CD4-positive, alpha-beta memory T cell (primary cell): Measurements from ENCODE around the gene SDHA. TPM values are rescaled to one million over a fixed set of nuclear protein-coding genes. Genes with fewer than 3 reads are reported as not detected.
"Not testable (repeated sequence)": the region's sequence is repeated elsewhere in the genome, so short reads cannot be mapped to it uniquely, and the experiment has no call there.

ENCODE experiments used
- CTCF ChIA-PET: fragments of 350-600 bp; sonication (Branson Sonifier 250); formaldehyde crosslinking; loops from one replicate; lab custom pipeline; 2021; ENCODE audit warnings: inconsistent platforms; ENCODE audit not compliant: partially characterized antibody; lab: Charles Lee
- POLR2A ChIA-PET: fragments of 350-600 bp; sonication (Branson Sonifier 250); formaldehyde crosslinking; loops from one replicate; lab custom pipeline; 2021; ENCODE audit not compliant: partially characterized antibody; lab: Charles Lee
- DNase-seq, 5 donors: peaks; one replicate each; pipeline versions ENCODE4 v3.0.0 to v3.0.0-alpha.2; 2020 to 2022; ENCODE audit warnings: mixed read lengths in 1 of 5
- H3K27ac ChIP-seq: one replicate; pipeline ENCODE4 v1.7.0; 2013; ENCODE audit warnings: low read depth, low read length
- H3K27me3 ChIP-seq: 2 replicates; pipeline ENCODE4 v1.7.0; 2013; ENCODE audit warnings: mild to moderate bottlenecking, low read length, moderate library complexity; ENCODE audit not compliant: insufficient read depth
- H3K36me3 ChIP-seq: 2 replicates; pipeline ENCODE4 v1.7.0; 2013; ENCODE audit warnings: mild to moderate bottlenecking, low read length, moderate library complexity; ENCODE audit not compliant: insufficient read depth
- H3K4me1 ChIP-seq: 2 replicates; pipeline ENCODE4 v1.7.0; 2013; ENCODE audit warnings: mild to moderate bottlenecking, low read length, moderate library complexity; ENCODE audit not compliant: insufficient read depth
- H3K4me3 ChIP-seq, 2 donors: one replicate each; pipeline ENCODE4 v1.7.0; 2013; ENCODE audit warnings: low read length in 2 of 2, mild to moderate bottlenecking in 1 of 2
- H3K9me3 ChIP-seq, 2 donors: one replicate each; pipeline ENCODE4 v1.7.0; 2013; ENCODE audit warnings: low read length in 2 of 2, control low read depth in 1 of 2; ENCODE audit not compliant: control insufficient read depth in 1 of 2
- H3K27ac Mint-ChIP-seq, 7 donors: one replicate each; pipeline ENCODE4 v1.8.0; 2020 to 2021; ENCODE audit warnings: mixed read lengths in 7 of 7, mild to moderate bottlenecking in 6 of 7, inconsistent platforms in 3 of 7, moderate library complexity in 3 of 7
- H3K27me3 Mint-ChIP-seq, 2 donors: one replicate each; pipeline ENCODE4 v1.8.0; 2020 to 2021; ENCODE audit warnings: mixed read lengths in 2 of 2
- H3K36me3 Mint-ChIP-seq, 2 donors: one replicate each; pipeline ENCODE4 v1.8.0; 2020 to 2021; ENCODE audit warnings: mixed read lengths in 2 of 2, inconsistent platforms in 1 of 2, mild to moderate bottlenecking in 1 of 2
- H3K4me1 Mint-ChIP-seq, 4 donors: one replicate each; pipeline ENCODE4 v1.8.0; 2020 to 2021; ENCODE audit warnings: mixed read lengths in 4 of 4, mild to moderate bottlenecking in 1 of 4
- H3K4me3 Mint-ChIP-seq, 8 donors: one replicate each; pipeline ENCODE4 v1.8.0; 2020 to 2021; ENCODE audit warnings: mixed read lengths in 8 of 8, mild to moderate bottlenecking in 7 of 8, moderate library complexity in 6 of 8, inconsistent platforms in 3 of 8
- H3K9me3 Mint-ChIP-seq, 8 donors: one replicate each; pipeline ENCODE4 v1.8.0; 2020 to 2021; ENCODE audit warnings: mixed read lengths in 8 of 8, mild to moderate bottlenecking in 5 of 8, inconsistent platforms in 3 of 8, moderate library complexity in 1 of 8
- intact Hi-C: fragments of 100-400 bp; cut with micrococcal nuclease; formaldehyde crosslinking; loops from one replicate; pipeline ENCODE4 v1.15.1; 2023
- polyA plus RNA-seq, 2 donors: library from polyadenylated mRNA; unstranded; fragments of 300-500 nt; fragmentation: Illumina TruSeq; gene quantifications; one replicate each; pipeline ENCODE4 v1.2.3, GENCODE V29; 2021
- total RNA-seq, 2 experiments: library from RNA; stranded (reverse); gene quantifications; one replicate each; pipeline ENCODE4 v1.2.3, GENCODE V29; 2021

The SDHA gene
- total and polyA plus RNA-seq, 4 experiments from 2014 or later, result 131 to 240 (median 175) TPM

- Mint-ChIP-seq H3K36me3 (no peaks in the 10 kb centered on the region), H3K4me1 (peaks cover 0 to 1% (median under 1%) of the 10 kb centered on the region in 4 donors), H3K4me3 (no peak overlapping the region), H3K27ac (no peak overlapping the region), H3K9me3 (peaks cover 0 to 3% (median 0%) of the 10 kb centered on the region in 8 donors), H3K27me3 (peaks cover 4 to 8% of the 10 kb centered on the region in 2 donors)
- intact Hi-C loops, result no loop called here
- Histone ChIP-seq H3K4me3 (no peak overlapping the region), H3K27ac (no peak overlapping the region), H3K27me3 (peaks cover 6% of the 10 kb centered on the region), H3K4me1 (no peaks in the 10 kb centered on the region), H3K9me3 (no peaks in the 10 kb centered on the region), H3K36me3 (no peaks in the 10 kb centered on the region)
- DNase-seq, result no peak
- ChIA-PET POLR2A (interaction anchor here (0.8 kb wide), 1 partner anchor 25 kb away, joined by 3 read pairs; no protein-coding TSS in a partner anchor), CTCF (no interaction called here)
These were observed 24.0 kb upstream of the SDHA start for GRCh38 chr5:194102-194501.

GRCh38 chr5:194603-195209 lies 23.4 kb upstream of the SDHA start:
- Histone ChIP-seq H3K9me3 (no peaks in the 10 kb centered on the region), H3K36me3 (no peaks in the 10 kb centered on the region), H3K4me1 (no peaks in the 10 kb centered on the region), H3K4me3 (no peak overlapping the region), H3K27ac (no peak overlapping the region), H3K27me3 (peaks cover 6% of the 10 kb centered on the region)
- no peaks in the 10 kb centered on the region for H3K36me3 Mint-ChIP-seq
- H3K4me1 Mint-ChIP-seq, result peaks cover 0 to 1% (median 0%) of the 10 kb centered on the region in 4 donors
- H3K27ac Mint-ChIP-seq, result no peak overlapping the region
- peaks cover 0 to 3% (median 0%) of the 10 kb centered on the region in 8 donors for H3K9me3 Mint-ChIP-seq
- H3K27me3 Mint-ChIP-seq, result peaks cover 4 to 8% of the 10 kb centered on the region in 2 donors
- ChIA-PET POLR2A (interaction anchor here (0.8 kb wide), 1 partner anchor 24 kb away, joined by 3 read pairs; no protein-coding TSS in a partner anchor), CTCF (no interaction called here)
- intact Hi-C loops, result no loop called here
- DNase-seq, result no peak
- H3K4me3 Mint-ChIP-seq, result no peak overlapping the region

GRCh38 chr5:195401-196160 lies 22.5 kb upstream of the SDHA start:
- Histone ChIP-seq H3K4me1 (no peaks in the 10 kb centered on the region), H3K4me3 (no peak overlapping the region), H3K36me3 (no peaks in the 10 kb centered on the region), H3K27ac (no peak overlapping the region), H3K27me3 (peaks cover under 1% of the 10 kb centered on the region), H3K9me3 (no peaks in the 10 kb centered on the region)
- Mint-ChIP-seq H3K27me3 (peaks cover 4 to 8% of the 10 kb centered on the region in 2 donors), H3K4me3 (no peak overlapping the region), H3K4me1 (no peaks in the 10 kb centered on the region), H3K9me3 (peaks cover 0 to under 1% (median 0%) of the 10 kb centered on the region in 8 donors), H3K27ac (no peak overlapping the region), H3K36me3 (no peaks in the 10 kb centered on the region)
- intact Hi-C loops, result no loop called here
- no peak for DNase-seq
- ChIA-PET POLR2A (interaction anchor here (0.7 kb wide), 1 partner anchor 675 kb away, joined by 3 read pairs; no protein-coding TSS in a partner anchor), CTCF (no interaction called here)

- H3K36me3 ChIP-seq, result no peaks in the 10 kb centered on the region
- H3K9me3 Mint-ChIP-seq, result no peaks in the 10 kb centered on the region
- H3K27ac Mint-ChIP-seq, result no peak overlapping the region
- no peaks in the 10 kb centered on the region for H3K4me1 Mint-ChIP-seq
- intact Hi-C loops, result no loop called here
- no peaks in the 10 kb centered on the region for H3K9me3 ChIP-seq
- ChIA-PET CTCF (no interaction called here), POLR2A (no interaction called here)
- no peak overlapping the region for H3K4me3 ChIP-seq
- H3K27me3 ChIP-seq, result no peaks in the 10 kb centered on the region
- no peaks in the 10 kb centered on the region for H3K4me1 ChIP-seq
- no peak overlapping the region for H3K27ac ChIP-seq
- H3K36me3 Mint-ChIP-seq, result no peaks in the 10 kb centered on the region
- H3K27me3 Mint-ChIP-seq, result peaks cover 4 to 5% of the 10 kb centered on the region in 2 donors
- H3K4me3 Mint-ChIP-seq, result no peak overlapping the region
- no peak for DNase-seq
These were observed 21.8 kb upstream of the SDHA start for GRCh38 chr5:196350-196749.

- H3K27ac Mint-ChIP-seq, H3K36me3 Mint-ChIP-seq, H3K9me3 ChIP-seq, intact Hi-C loops, H3K27me3 ChIP-seq, H3K4me1 Mint-ChIP-seq, H3K4me3 ChIP-seq, POLR2A ChIA-PET, H3K27me3 Mint-ChIP-seq, H3K4me3 Mint-ChIP-seq, CTCF ChIA-PET, H3K36me3 ChIP-seq, H3K9me3 Mint-ChIP-seq, H3K27ac ChIP-seq, DNase-seq, H3K4me1 ChIP-seq: not testable (repeated sequence)
These were observed 21.1 kb upstream of the SDHA start for GRCh38 chr5:197031-197430.

GRCh38 chr5:197892-198489 lies 20.1 kb upstream of the SDHA start:
- no peaks in the 10 kb centered on the region for H3K36me3 ChIP-seq
- no peaks in the 10 kb centered on the region for H3K4me1 ChIP-seq
- Mint-ChIP-seq H3K36me3 (peaks cover 2 to 7% of the 10 kb centered on the region in 2 donors), H3K27me3 (no peaks in the 10 kb centered on the region), H3K4me3 (no peak overlapping the region), H3K4me1 (no peaks in the 10 kb centered on the region), H3K9me3 (no peaks in the 10 kb centered on the region), H3K27ac (no peak overlapping the region)
- ChIA-PET POLR2A (no interaction called here), CTCF (interaction anchor here (2.5 kb wide), 1 partner anchor 9 kb away, joined by 5 read pairs; no protein-coding TSS in a partner anchor)
- DNase-seq, result no peak
- H3K27me3 ChIP-seq, result no peaks in the 10 kb centered on the region
- intact Hi-C loops, result no loop called here
- H3K4me3 ChIP-seq, result no peak overlapping the region
- no peak overlapping the region for H3K27ac ChIP-seq
- H3K9me3 ChIP-seq, result no peaks in the 10 kb centered on the region

GRCh38 chr5:198516-199196 lies 19.5 kb upstream of the SDHA start:
- ChIA-PET POLR2A (no interaction called here), CTCF (interaction anchor here (2.5 kb wide), 1 partner anchor 10 kb away, joined by 5 read pairs; no protein-coding TSS in a partner anchor)
- no peaks in the 10 kb centered on the region for H3K9me3 Mint-ChIP-seq
- H3K27ac Mint-ChIP-seq, result no peak overlapping the region
- Histone ChIP-seq H3K4me3 (no peak overlapping the region), H3K27me3 (no peaks in the 10 kb centered on the region), H3K36me3 (no peaks in the 10 kb centered on the region), H3K9me3 (no peaks in the 10 kb centered on the region), H3K27ac (no peak overlapping the region), H3K4me1 (no peaks in the 10 kb centered on the region)
- intact Hi-C loops, result no loop called here
- no peak overlapping the region for H3K4me3 Mint-ChIP-seq
- no peaks in the 10 kb centered on the region for H3K27me3 Mint-ChIP-seq
- H3K4me1 Mint-ChIP-seq, result no peaks in the 10 kb centered on the region
- peaks cover 3 to 10% of the 10 kb centered on the region in 2 donors for H3K36me3 Mint-ChIP-seq
- no peak for DNase-seq
